Stimulated activated CD4-positive, alpha-beta T cell treated with anti-CD3 and anti-CD28 coated beads, TNF-alpha, amount 100 ng/mL, for 4 hours (primary cell): ENCODE measurements around the gene FOXO6.

Experiments
- DNase-seq, 3 experiments: peaks; one replicate each; pipeline ENCODE4 v3.0.0-alpha.2; 2020; ENCODE audit warnings: low read depth in 3 of 3

FOXO6 gene

GRCh38 chr1:41383094-41383852 is 22.0 kb downstream of the FOXO6 start:
- no peak for DNase-seq

- no peak for DNase-seq
These were observed 23.3 kb downstream of the FOXO6 start for GRCh38 chr1:41384579-41384978.

GRCh38 chr1:41385398-41386195 is 24.4 kb downstream of the FOXO6 start:
- no peak for DNase-seq

GRCh38 chr1:41386196-41386663 is 25.0 kb downstream of the FOXO6 start:
- no peak for DNase-seq

GRCh38 chr1:41387667-41388091 is 26.4 kb downstream of the FOXO6 start:
- no peak for DNase-seq

- DNase-seq = no peak
These were observed 27.3 kb downstream of the FOXO6 start for GRCh38 chr1:41388510-41388909.

GRCh38 chr1:41389009-41389408 is 27.8 kb downstream of the FOXO6 start:
- no peak for DNase-seq

- no peak for DNase-seq
These were observed 28.9 kb downstream of the FOXO6 start for GRCh38 chr1:41390166-41390565.

GRCh38 chr1:41390573-41390972 is 29.3 kb downstream of the FOXO6 start:
- no peak for DNase-seq

- DNase-seq = no peak
These were observed 30.7 kb downstream of the FOXO6 start for GRCh38 chr1:41391834-41392527.

- DNase-seq = no peak
These were observed 31.3 kb downstream of the FOXO6 start for GRCh38 chr1:41392528-41392924.

- DNase-seq = no peak
These were observed 32.6 kb downstream of the FOXO6 start for GRCh38 chr1:41393716-41394368.

- DNase-seq = no peak
These were observed 33.1 kb downstream of the FOXO6 start for GRCh38 chr1:41394369-41394744.

- DNase-seq = no peak
These were observed 34.0 kb downstream of the FOXO6 start for GRCh38 chr1:41394959-41395956.

- DNase-seq = no peak
These were observed 34.9 kb downstream of the FOXO6 start for GRCh38 chr1:41396084-41396483.

GRCh38 chr1:41397020-41397419 is 35.8 kb downstream of the FOXO6 start:
- DNase-seq = no peak

GRCh38 chr1:41397753-41398330 is 36.6 kb downstream of the FOXO6 start:
- no peak for DNase-seq

GRCh38 chr1:41399145-41399795 is 38.0 kb downstream of the FOXO6 start:
- no peak for DNase-seq

- no peak for DNase-seq
These were observed 39.0 kb downstream of the FOXO6 start for GRCh38 chr1:41400225-41400624.

- DNase-seq = no peak
These were observed 40.7 kb downstream of the FOXO6 start for GRCh38 chr1:41401899-41402298.
